SK-N-SH treated with all-trans-retinoic acid at 6 μM for 48 hours (cell line): ENCODE data around the gene SYT6.

Experiments used
- ATAC-seq: fragments of 200-7000 bp; cut with Tn5 transposase; 3 replicates; pipeline ENCODE4 v1.9.1; 2020; ENCODE audit warnings: mild to moderate bottlenecking, moderate library complexity
- ARNTL ChIP-seq: fragments of 450-650 bp; formaldehyde crosslinking; IDR thresholded peaks from 2 replicates; pipeline ENCODE4 v1.5.0; 2020; ENCODE audit warnings: low read depth, mild to moderate bottlenecking, moderate library complexity, borderline replicate concordance
- BACH2 ChIP-seq: fragments of 250-450 bp; sonication (Bioruptor Pico); IDR thresholded peaks from 2 replicates; pipeline ENCODE4 v1.9.0; 2021; ENCODE audit warnings: mild to moderate bottlenecking, borderline replicate concordance
- CREB5 ChIP-seq: fragments of 250-450 bp; sonication (Bioruptor Pico); IDR thresholded peaks from 2 replicates; pipeline ENCODE4 v1.5.1; 2020; ENCODE audit warnings: low read depth, mild to moderate bottlenecking, moderate library complexity
- CSDC2 ChIP-seq: fragments of 250-450 bp; sonication (Bioruptor Pico); IDR thresholded peaks from 2 replicates; pipeline ENCODE4 v1.5.0; 2020; ENCODE audit warnings: mild to moderate bottlenecking, moderate library complexity
- CSRNP3 ChIP-seq: fragments of 250-450 bp; sonication (Bioruptor Pico); IDR thresholded peaks from 2 replicates; pipeline ENCODE4 v1.5.1; 2021; ENCODE audit warnings: mild to moderate bottlenecking, moderate library complexity
- ESRRG ChIP-seq: fragments of 250-450 bp; sonication (Bioruptor Pico); IDR thresholded peaks from 2 replicates; pipeline ENCODE4 v1.6.1; 2021; ENCODE audit warnings: mild to moderate bottlenecking
- GLIS3 ChIP-seq: fragments of 250-450 bp; sonication (Bioruptor Pico); IDR thresholded peaks from 2 replicates; pipeline ENCODE4 v1.5.0; 2020; ENCODE audit warnings: mild to moderate bottlenecking, moderate library complexity
- ISL1 ChIP-seq: fragments of 250-450 bp; sonication (Bioruptor Pico); IDR thresholded peaks from 2 replicates; pipeline ENCODE4 v2.1.2; 2022; ENCODE audit warnings: mild to moderate bottlenecking, moderate library complexity
- PATZ1 ChIP-seq: fragments of 250-450 bp; sonication (Bioruptor Pico); IDR thresholded peaks from 2 replicates; pipeline ENCODE4 v1.8.0; 2020; ENCODE audit warnings: mild to moderate bottlenecking, moderate library complexity, borderline replicate concordance
- POU6F1 ChIP-seq: fragments of 250-450 bp; sonication (Bioruptor Pico); IDR thresholded peaks from 2 replicates; pipeline ENCODE4 v1.8.0; 2021; ENCODE audit warnings: low read depth, mild to moderate bottlenecking, moderate library complexity, borderline replicate concordance
- PPARA ChIP-seq: fragments of 250-450 bp; sonication (Bioruptor Pico); IDR thresholded peaks from 2 replicates; pipeline ENCODE4 v1.5.0; 2020; ENCODE audit warnings: mild to moderate bottlenecking, borderline replicate concordance
- RARB ChIP-seq: fragments of 250-450 bp; sonication (Bioruptor Pico); IDR thresholded peaks from 2 replicates; pipeline ENCODE4 v1.8.0; 2021; ENCODE audit warnings: mild to moderate bottlenecking, moderate library complexity
- TCF4 ChIP-seq: fragments of 250-450 bp; sonication (Bioruptor Pico); IDR thresholded peaks from 2 replicates; pipeline ENCODE4 v1.8.0; 2021; ENCODE audit warnings: mild to moderate bottlenecking, moderate library complexity, borderline replicate concordance
- TOX ChIP-seq: fragments of 250-450 bp; sonication (Bioruptor Pico); IDR thresholded peaks from 2 replicates; pipeline ENCODE4 v1.8.0; 2021; ENCODE audit warnings: mild to moderate bottlenecking, moderate library complexity, borderline replicate concordance
- TSHZ2 ChIP-seq: fragments of 250-450 bp; sonication (Bioruptor Pico); IDR thresholded peaks from 2 replicates; pipeline ENCODE4 v1.5.0; 2020; ENCODE audit warnings: mild to moderate bottlenecking, moderate library complexity
- ZFP3 ChIP-seq: fragments of 250-450 bp; sonication (Bioruptor Pico); IDR thresholded peaks from 2 replicates; pipeline ENCODE4 v1.5.0; 2020; ENCODE audit warnings: mild to moderate bottlenecking, moderate library complexity
- ZFP30 ChIP-seq: fragments of 450-650 bp; formaldehyde crosslinking; IDR thresholded peaks from 2 replicates; pipeline ENCODE4 v1.5.0; 2022; ENCODE audit warnings: mild to moderate bottlenecking, moderate library complexity
- ZNF565 ChIP-seq: fragments of 450-650 bp; formaldehyde crosslinking; conservative IDR thresholded peaks from 2 replicates; pipeline ENCODE4 v1.5.0; 2020; ENCODE audit warnings: low read depth, mild to moderate bottlenecking, moderate library complexity
- ZNF70 ChIP-seq: fragments of 450-650 bp; formaldehyde crosslinking; IDR thresholded peaks from 2 replicates; pipeline ENCODE4 v1.5.0; 2020; ENCODE audit warnings: mild to moderate bottlenecking, moderate library complexity
- ZNF8 ChIP-seq: fragments of 450-650 bp; formaldehyde crosslinking; IDR thresholded peaks from 2 replicates; pipeline ENCODE4 v1.5.0; 2020; ENCODE audit warnings: mild to moderate bottlenecking, moderate library complexity

The SYT6 gene

GRCh38 chr1:114082304-114082630, 71.4 kb downstream of the SYT6 start:
- no peak for ATAC-seq

More at GRCh38 chr1:114082304-114082630, 71.4 kb downstream of the SYT6 start:
- TF ChIP-seq PATZ1 (no peak), CSDC2 (CRISPR knock-in tag) (no peak), ZFP30 (CRISPR knock-in tag) (no peak), TSHZ2 (CRISPR knock-in tag) (no peak), ESRRG (CRISPR knock-in tag) (no peak), GLIS3 (CRISPR knock-in tag) (no peak), ZFP3 (no peak), TOX (no peak), POU6F1 (CRISPR knock-in tag) (no peak), BACH2 (CRISPR knock-in tag) (no peak), PPARA (CRISPR knock-in tag) (no peak), CSRNP3 (CRISPR knock-in tag) (no peak), ISL1 (no peak), ZNF8 (no peak), CREB5 (CRISPR knock-in tag) (no peak), TCF4 (no peak), ZNF70 (CRISPR knock-in tag) (no peak), RARB (CRISPR knock-in tag) (no peak), ARNTL (no peak), ZNF565 (CRISPR knock-in tag) (no peak)
